Stimulated activated CD4-positive, alpha-beta T cell treated with anti-CD3 and anti-CD28 coated beads, Interleukin-1b, Interleukin-23, amount 100 ng/mL, for 4 hours (primary cell): Measurements from ENCODE around the gene KLK7.

ENCODE experiments used
- DNase-seq, 2 donors: peaks; one replicate each; pipeline ENCODE4 v3.0.0-alpha.2; 2020; ENCODE audit warnings: low read depth in 2 of 2

KLK7 gene

DNA sequence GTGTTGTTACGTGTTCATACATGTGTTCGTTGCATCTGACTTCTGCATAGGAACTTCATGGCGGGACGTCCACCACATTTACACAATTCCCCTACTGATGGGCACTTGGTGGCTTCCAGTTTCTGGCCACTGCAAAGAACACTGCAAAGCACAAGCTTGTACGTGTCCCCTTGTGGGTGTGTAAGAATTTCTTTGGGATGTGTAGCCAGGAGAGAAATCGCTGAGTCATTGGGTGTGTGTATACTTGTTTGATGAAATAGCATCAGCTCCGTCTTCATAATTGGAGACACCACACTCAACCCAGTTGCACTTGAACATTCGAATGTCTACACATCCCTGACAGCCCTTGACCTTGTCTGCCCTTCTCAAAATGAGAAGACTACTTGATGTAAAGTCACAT lies 50.1 kb downstream of the KLK7 start:
- no peak for DNase-seq

- no peak for DNase-seq
Observed at GRCh38 chr19:50932690-50933083, 51.0 kb downstream of the KLK7 start.

- no peak for DNase-seq
Observed at GRCh38 chr19:50932018-50932689, 51.6 kb downstream of the KLK7 start.

DNA sequence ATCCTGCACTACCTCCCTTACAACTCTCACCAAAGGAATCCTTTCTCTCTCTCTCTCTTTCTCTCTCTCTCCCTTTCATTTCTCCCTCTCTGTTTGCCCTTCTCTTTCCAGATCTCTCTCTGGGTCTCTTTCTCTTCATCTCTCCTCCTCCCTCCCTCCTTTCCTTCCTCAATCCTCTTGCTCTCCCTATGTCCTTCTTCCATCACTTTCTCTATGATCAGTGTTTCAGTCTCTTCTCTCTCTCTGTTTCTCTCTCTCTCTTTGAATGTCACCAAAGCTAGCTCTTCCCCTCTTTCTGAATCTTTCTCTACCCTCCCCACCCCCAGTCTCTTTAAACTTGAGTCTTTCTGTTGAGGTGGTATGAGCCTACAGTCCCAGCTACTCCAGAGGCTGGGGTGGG lies 52.7 kb downstream of the KLK7 start:
- DNase-seq: no peak

- no peak for DNase-seq
Observed at GRCh38 chr19:50928831-50929230, 54.9 kb downstream of the KLK7 start.
